GM18870 (cell line): ENCODE measurements around the gene AMBRA1.

Experiments
- ATAC-seq: cut with Tn5 transposase; IDR thresholded peaks from one replicate; pipeline ENCODE4 v1.9.1; 2021; ENCODE audit warnings: moderate library complexity; ENCODE audit not compliant: unreplicated experiment

The AMBRA1 gene

DNA sequence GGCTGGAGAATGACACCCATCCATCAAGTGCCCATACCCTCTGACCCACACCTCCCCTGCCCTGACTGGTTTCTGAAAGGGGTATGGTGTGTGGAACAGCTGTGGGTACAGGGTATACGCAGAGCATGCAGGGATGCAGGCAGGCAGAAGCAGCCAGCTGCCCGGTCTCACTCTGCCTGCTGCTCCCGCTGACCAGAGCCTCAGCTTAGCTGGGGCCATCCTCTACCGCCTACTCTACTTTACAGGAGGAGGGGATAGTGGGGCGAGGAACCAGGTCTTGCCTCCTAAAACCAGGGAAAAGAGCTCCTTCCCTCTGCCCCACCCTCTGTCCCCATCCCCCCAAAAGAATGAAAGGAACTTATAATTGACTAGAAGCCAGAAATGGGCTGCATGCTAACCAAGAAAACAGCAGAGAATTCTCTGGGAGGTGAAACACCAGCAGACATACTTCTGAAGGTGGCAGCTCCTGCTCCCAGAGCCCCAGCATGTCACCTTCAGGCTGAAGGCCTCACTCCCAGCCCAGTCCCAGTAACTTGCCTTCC is 189.3 kb downstream of the AMBRA1 start:
- no peak for ATAC-seq

DNA sequence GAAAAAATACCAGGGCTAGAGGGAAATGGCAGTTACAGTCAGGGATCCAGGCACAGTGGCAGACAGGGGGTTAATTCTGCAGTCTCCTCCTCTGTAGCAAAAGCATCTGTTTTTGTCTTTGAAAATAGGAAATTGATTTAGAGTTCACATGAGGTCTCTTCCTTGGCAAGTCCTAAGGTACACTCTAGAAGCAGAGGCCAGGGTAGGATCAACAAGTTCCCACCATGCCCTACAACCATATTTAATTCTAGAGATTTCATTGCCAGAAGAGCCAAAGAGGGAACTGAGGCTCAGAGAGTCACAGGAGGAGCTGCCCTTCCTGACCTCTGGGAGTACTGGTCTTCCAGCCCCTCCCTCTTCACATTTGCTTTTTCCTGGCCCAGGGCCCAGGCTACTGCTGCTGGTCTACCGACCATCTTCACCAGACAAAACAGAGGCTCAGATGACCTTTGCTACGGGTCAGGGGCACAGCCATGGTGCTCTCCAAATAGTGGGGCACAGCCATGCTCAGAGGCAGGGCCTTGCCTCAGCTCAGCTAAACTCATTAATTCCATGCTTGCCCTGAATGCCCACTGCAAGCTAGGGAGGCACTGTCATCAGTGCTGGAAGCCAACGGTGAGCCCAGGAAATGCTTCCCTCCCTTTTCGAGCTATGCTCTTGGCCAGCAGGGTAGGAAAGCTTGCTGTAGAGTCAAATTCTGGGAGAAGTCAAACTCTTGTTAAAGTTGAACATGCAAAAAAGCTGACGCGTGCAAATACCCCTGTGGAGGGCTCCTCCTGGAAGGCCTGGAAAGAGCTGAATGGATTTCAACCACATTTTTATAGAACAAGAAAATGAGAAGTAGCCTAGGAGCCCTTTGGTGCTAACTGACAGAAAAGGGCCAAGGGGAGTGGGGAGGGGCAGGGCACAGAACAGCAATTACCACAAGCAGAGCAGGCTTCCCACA is 190.6 kb downstream of the AMBRA1 start:
- ATAC-seq = no peak

GRCh38 chr11:46397526-46397925 is 196.3 kb downstream of the AMBRA1 start:
- ATAC-seq = no peak

DNA sequence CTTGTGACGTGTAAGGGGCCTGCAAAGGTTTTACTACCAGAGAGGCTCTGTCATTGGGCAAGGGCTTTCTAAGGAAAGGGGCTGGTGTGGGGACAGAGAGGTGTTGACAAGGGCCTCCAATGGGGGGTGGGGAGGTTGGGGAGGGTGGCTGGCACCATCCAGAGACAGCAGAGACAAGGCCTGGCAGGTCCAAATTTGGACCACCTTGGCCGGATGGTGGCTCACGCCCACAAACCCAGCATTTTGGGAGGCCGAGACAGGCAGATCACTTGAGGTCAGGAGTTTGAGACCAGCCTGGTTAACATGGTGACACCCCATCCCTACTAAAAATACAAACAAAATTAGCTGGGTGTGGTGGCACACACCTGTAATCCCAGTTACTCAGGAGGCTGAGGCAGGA is 200.1 kb downstream of the AMBRA1 start:
- no peak for ATAC-seq

- no peak for ATAC-seq
Measured at GRCh38 chr11:46393231-46393616, 200.6 kb downstream of the AMBRA1 start.

DNA sequence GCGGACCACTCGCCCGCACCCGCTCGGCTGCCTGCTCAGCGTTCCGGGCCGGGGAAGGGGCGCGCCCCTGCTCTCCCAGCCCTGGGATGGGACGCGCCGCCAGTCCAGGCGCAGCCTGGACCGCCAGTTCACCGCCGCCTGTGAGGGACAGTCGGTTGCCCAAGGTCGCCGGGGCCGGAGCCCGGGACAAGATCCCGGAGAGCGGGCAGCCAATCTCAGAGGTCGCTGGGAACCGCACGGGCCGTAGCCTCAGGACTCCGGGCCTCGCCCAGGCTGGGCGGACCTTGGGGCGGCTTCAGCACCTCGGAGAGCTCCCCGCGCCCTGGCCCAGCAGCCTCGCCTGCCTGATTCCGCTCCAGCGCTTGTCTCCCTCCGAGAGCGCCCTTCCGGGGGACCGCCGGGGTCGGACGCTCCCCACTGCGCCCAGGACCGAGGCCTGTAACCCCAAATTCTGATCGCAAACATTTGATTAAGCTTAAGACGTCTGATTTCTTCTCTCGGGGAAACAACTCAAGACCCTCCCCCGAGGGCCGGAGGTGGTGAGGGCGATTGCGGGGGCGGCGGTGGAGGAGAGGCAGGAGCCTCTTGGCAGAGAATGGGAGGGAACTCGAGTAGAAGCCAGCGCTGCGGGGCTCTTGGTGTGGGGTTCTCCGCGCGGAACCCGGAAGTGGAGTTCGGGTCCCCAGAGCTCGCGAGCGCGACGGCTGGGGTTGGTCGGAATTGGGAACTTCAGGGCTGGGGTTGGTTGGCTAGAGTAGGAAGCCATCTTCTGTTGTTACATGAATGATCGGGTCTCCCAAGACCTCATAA is 201.2 kb downstream of the AMBRA1 start:
- ATAC-seq = no peak

GRCh38 chr11:46391578-46392420 is 202.0 kb downstream of the AMBRA1 start, which contains the start of gene CHRM4:
Gene CHRM4 (minus strand): TSS chr11:46391776. CDS start chr11:46386557, 5,219 bp downstream.
- no peak for ATAC-seq

DNA sequence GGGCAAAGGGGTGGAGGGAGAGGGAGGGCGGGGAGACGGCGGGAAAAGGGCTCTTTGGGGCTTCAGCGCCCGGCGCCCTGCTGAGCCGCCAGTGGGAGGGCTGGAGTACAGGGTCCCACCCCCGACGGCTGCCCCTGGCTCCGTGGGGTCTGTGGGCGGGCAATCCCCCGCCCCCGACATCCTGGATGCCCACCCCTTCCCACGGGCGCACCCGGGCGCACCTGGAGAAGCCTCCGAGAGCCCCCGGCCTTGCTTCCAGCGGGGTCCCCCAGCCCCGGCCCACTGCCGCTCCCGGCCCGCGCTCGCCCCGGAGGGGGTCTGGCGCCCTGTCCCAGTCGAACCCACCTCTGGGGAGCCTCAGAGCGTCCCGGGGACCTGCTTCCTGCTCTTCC is 202.6 kb downstream of the AMBRA1 start:
- ATAC-seq = no peak

DNA sequence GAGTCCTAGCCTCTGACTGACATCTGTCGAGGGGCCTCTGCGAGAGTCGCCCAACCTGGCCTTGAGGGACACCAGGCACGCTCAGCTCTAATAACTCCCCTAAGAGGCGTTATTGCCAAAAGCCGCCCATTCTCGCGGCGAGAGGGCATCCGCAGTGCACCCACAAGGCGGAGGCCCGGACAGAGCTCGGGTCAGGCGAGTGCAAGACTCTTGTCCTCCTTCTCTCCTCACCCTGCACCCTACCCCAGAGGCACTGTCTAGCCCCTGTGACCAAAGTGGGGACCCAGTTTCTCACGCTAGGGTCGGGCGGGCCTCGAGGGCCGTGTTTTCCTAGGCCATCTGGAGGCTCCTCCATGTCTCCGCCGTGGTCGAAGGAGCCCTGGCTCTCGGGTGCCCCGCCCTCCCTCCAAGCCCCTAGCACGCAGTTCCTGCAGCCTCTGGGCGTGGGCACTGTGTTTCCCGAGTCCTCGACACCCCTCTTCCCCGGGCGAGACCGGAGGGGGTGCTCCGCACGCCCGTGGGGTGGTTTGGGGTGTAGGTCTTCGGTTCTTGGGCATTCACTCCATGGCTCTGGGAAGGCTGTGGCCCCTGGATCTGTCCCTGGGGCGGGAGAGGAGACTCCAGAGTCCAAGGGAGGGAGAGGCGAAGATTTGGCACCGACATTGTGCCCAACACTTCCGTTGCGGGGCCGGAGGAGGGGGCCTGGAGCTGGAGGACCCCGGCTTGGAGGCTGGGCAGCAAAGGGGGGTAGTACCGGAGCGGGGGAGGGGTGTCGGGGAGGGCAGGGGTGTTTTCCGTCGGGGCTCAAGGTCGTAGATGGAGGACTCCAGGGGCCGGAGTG is 203.3 kb downstream of the AMBRA1 start:
- ATAC-seq = no peak

DNA sequence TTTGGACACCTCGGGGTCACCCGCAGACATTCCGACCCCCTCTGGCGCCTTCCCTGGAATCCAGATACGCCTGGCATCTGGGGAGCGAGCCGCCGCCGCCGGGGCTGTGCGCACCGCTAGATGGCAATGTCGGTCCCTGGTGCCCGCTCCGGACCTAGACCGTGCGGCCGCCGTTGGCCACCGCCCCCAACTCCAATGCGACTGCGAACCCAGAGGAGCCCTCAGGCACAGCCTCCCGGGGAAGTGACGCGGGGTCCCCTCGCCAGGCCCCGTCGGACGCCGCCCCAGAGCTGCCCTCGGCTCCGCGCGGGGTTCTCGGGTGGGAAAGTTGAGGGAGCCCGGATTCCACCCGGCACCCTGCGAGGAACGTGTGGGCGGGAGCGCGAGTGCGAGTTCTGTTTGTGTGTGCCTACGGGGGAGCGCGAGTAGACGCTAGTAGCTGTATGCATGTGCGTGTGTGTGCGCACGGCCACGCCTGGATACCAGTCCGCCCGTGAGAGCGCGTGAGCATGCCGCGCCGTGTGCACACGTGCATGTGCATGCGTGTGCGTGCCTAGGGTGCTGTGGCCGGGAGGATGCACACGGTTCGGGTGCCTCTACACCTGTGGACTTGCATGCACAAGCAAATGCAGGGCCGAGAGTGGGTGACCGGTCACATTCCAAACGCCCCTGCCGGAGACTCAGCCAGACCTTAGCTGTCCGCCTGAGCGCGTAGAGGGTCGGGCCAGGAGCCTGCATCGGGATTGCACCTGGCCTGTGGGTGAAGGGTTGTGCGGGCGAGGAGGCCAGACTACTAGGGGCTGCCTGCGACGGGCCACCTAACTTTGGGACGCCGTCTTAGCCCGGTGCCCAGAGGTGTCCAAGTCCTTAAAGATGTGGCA is 204.1 kb downstream of the AMBRA1 start:
- ATAC-seq = no peak

DNA sequence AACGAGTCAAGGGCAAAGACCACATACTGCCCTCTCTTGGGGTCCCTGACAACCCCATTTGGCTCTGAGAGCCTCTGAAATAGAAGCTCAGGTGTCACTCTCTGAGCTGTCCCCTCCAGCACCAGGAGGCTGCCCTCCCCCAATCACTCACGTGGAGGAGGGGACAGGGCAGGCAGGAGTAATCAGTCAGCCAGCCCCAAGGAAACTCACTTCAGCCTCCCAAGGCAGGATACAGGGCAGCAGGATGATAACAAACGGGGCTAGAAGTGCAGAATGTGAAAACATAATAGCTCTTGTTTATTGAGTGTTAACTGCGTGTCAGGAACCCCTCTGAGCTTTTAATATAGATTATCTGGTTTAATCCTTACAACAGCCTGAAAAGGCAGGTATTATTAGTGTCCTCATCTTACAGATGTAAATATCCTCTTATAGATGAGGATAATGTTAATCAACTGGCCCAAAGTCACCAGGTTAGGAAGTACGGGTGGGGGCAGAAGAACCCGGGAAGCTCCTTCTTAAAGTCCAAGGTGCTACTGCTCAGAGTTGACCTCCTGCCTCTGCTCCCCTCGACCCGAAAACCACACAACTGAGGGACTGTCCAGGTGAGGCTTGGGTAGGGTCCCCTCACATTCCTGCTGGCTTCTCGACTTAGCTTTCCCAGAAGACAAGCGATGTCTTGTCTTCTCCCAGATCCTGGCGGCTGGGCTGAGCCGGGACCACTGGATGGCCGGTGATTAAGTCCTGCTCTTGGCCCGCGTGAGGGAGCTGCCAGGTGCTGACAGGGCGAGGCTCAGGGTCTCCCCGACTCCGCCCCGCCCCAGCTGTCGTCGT is 205.0 kb downstream of the AMBRA1 start:
- ATAC-seq = no peak

- ATAC-seq = no peak
Measured at GRCh38 chr11:46387919-46388618, 205.8 kb downstream of the AMBRA1 start.

- no peak for ATAC-seq
Measured at GRCh38 chr11:46387456-46387855, 206.4 kb downstream of the AMBRA1 start.

- ATAC-seq = no peak
Measured at GRCh38 chr11:46386674-46387073, 207.1 kb downstream of the AMBRA1 start.

DNA sequence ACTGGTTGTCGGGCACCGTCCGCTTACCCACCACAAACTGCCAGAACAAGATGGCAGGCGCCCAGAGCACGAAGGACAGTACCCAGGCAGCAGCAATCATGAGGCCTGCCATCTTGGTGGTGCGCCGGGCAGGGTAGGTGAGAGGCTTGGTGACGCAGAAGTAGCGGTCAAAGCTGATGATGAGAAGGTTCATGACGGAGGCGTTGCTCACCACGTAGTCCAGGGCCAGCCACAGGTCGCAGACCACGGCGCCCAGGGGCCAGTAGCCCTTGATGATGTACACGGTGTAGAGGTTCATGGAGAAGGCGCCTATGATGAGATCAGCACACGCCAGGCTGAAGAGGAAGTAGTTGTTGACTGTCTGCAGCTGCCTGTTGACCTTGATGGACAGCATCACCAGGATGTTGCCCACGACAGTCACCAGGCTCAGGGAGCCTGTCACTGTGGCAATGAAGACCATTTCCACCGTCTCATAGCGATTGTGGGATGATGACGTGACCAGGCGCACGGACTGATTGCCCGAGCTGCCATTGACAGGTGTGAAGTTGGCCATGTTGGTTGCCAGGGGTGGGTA is 207.7 kb downstream of the AMBRA1 start:
- ATAC-seq = no peak

DNA sequence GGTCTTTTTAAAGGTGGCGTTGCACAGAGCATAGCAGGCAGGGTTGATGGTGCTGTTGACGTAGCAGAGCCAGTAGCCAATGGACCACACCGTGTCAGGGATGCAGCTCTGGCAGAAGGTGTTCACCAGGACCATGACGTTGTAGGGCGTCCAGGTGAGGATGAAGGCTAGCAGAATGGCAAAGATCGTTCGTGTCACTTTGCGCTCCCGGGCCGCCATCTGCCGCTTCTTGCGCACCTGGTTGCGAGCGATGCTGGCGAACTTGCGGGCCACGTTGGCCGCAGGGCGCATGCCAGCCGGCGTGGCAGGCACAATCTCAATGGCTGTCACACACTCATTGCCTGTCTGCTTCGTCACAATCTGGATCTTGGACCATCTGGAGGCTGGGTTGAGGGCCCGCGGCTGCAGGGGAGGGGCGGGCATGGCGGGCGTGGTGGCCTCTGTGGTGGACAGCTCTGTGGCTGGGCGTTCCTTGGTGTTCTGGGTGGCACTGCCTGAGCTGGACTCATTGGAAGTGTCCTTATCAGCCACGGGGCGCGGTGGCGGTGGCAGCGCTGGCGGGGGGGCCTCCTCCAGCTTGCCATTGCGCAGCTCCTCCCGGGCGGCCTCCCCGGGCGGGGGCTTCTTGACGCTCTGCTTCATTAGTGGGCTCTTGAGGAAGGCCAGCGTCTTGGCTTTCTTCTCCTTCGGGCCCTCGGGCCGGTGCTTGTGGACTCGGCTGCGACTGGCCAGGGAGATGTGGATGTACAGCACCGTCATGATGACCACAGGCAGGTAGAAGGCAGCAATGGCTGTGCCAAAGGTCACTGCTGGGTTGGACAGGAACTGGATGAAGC is 208.4 kb downstream of the AMBRA1 start:
- ATAC-seq = no peak
